PC-3 (cell line): Measurements from ENCODE around the gene DAO. TPM values are rescaled to one million over a fixed set of nuclear protein-coding genes. Genes with fewer than 3 reads are reported as not detected.

Experiments
- ATAC-seq: fragments of 200-7000 bp; cut with Tn5 transposase; 2 replicates; pipeline ENCODE4 v1.9.1; 2020; ENCODE audit warnings: mild to moderate bottlenecking, moderate library complexity
- BruUV-seq: library from RNA; stranded (reverse); fragments of 400-500 nt; replicated peaks from 2 replicates; lab custom pipeline; 2021; lab: Mats Ljungman, UMichigan
- CTCF ChIA-PET: fragments of 300-600 bp; sonication (Branson Sonifier 250); formaldehyde crosslinking; loops from one replicate; lab custom pipeline; 2022; ENCODE audit warnings: antibody characterized with exemption; lab: Charles Lee
- POLR2A ChIA-PET: fragments of 300-600 bp; sonication (Branson Sonifier 250); formaldehyde crosslinking; loops from one replicate; lab custom pipeline; 2022; ENCODE audit warnings: antibody characterized with exemption; ENCODE audit not compliant: unreplicated experiment; lab: Charles Lee
- DNase-seq: peaks from one replicate; pipeline ENCODE4 v3.0.0-alpha.2; 2015
- H2AFZ ChIP-seq: fragments of 300-600 bp; sonication (generic); 2 replicates; pipeline ENCODE4 v1.6.0; 2016; ENCODE audit warnings: antibody characterized with exemption, low read length
- H3F3A ChIP-seq: fragments of 300-600 bp; sonication (generic); one replicate; pipeline ENCODE4 v1.6.0; 2017; ENCODE audit warnings: antibody characterized with exemption, low read length, control low read depth, mild to moderate bottlenecking; ENCODE audit not compliant: unreplicated experiment
- H3K27ac ChIP-seq: fragments of 300-600 bp; sonication (generic); 2 replicates; pipeline ENCODE4 v1.5.1; 2016; ENCODE audit warnings: mild to moderate bottlenecking, low read length
- H3K27me3 ChIP-seq: fragments of 300-600 bp; sonication (generic); 2 replicates; pipeline ENCODE4 v1.6.1; 2016; ENCODE audit warnings: low read length, mixed read lengths
- H3K36me3 ChIP-seq: fragments of 300-600 bp; sonication (generic); 2 replicates; pipeline ENCODE4 v1.6.1; 2016; ENCODE audit warnings: low read depth, mixed run types, low read length, mixed read lengths
- H3K4me1 ChIP-seq: fragments of 300-600 bp; sonication (generic); 2 replicates; pipeline ENCODE4 v1.5.1; 2016; ENCODE audit warnings: low read length; ENCODE audit not compliant: insufficient read depth
- H3K4me2 ChIP-seq: fragments of 300-600 bp; sonication (generic); 2 replicates; pipeline ENCODE4 v1.6.0; 2016; ENCODE audit warnings: low read length
- H3K4me3 ChIP-seq: fragments of 300-600 bp; sonication (generic); 2 replicates; pipeline ENCODE4 v1.5.1; 2016; ENCODE audit warnings: mild to moderate bottlenecking, low read length, mixed read lengths
- H3K79me2 ChIP-seq: fragments of 300-600 bp; sonication (generic); 2 replicates; pipeline ENCODE4 v1.6.1; 2017; ENCODE audit warnings: low read length, mixed read lengths
- H3K9ac ChIP-seq: fragments of 300-600 bp; sonication (generic); 2 replicates; pipeline ENCODE4 v1.6.0; 2016; ENCODE audit warnings: mild to moderate bottlenecking, low read length
- H3K9me2 ChIP-seq: fragments of 300-600 bp; sonication (generic); replicated peaks from 2 replicates; pipeline ENCODE4 v1.6.1; 2016; ENCODE audit warnings: mixed run types, low read length, mixed read lengths
- H3K9me3 ChIP-seq: fragments of 300-600 bp; sonication (generic); 2 replicates; pipeline ENCODE4 v1.6.1; 2016; ENCODE audit warnings: low read length, mixed read lengths
- H4K20me1 ChIP-seq: fragments of 300-600 bp; sonication (generic); 2 replicates; pipeline ENCODE4 v1.6.1; 2016; ENCODE audit warnings: low read length, mixed read lengths
- CTCF ChIP-seq: fragments of 300-600 bp; sonication (generic); conservative IDR thresholded peaks from 2 replicates; pipeline ENCODE4 v1.5.1; 2017; ENCODE audit warnings: antibody characterized with exemption, low read depth, mild to moderate bottlenecking, low read length
- EZH2 ChIP-seq: fragments of 300-600 bp; sonication (generic); IDR thresholded peaks from one replicate; pipeline ENCODE4 v1.6.1; 2017; ENCODE audit warnings: antibody characterized with exemption, mild to moderate bottlenecking, low read length; ENCODE audit not compliant: unreplicated experiment
- EZH2phosphoT487 ChIP-seq: fragments of 300-600 bp; sonication (generic); IDR thresholded peaks from 2 replicates; pipeline ENCODE4 v1.6.1; 2018; ENCODE audit warnings: mild to moderate bottlenecking, antibody characterized with exemption, low read length, borderline replicate concordance
- intact Hi-C: fragments of 100-400 bp; cut with micrococcal nuclease; formaldehyde crosslinking; loops from 2 replicates; pipeline ENCODE4 v1.9.0; 2023
- total RNA-seq: library from RNA; depleted of rRNA; stranded (reverse); fragments of >200 nt; gene quantifications from 2 replicates; pipeline ENCODE4 v1.2.3, GENCODE V29; 2014

DAO gene
- total RNA-seq, 1 experiment from 2014 or later, result not detected

- peaks cover 16% of the 10 kb centered on the region; the same call in 1 of the 2 replicates for H3K27me3 ChIP-seq
- no peaks in the 10 kb centered on the region for H3K79me2 ChIP-seq
- no peak for DNase-seq
- H3K36me3 ChIP-seq, result no peaks in the 10 kb centered on the region
- CTCF ChIA-PET, result no interaction called here
- no peak overlapping the region for H3K9ac ChIP-seq
- no peak for ATAC-seq
- no peaks in the 10 kb centered on the region for H3F3A ChIP-seq
- intact Hi-C loops, result no loop called here
- H3K4me3 ChIP-seq, result no peak overlapping the region
- POLR2A ChIA-PET, result no interaction called here
- H2AFZ ChIP-seq, result no peak overlapping the region
- no peaks in the 10 kb centered on the region for H4K20me1 ChIP-seq
- no peaks in the 10 kb centered on the region for H3K4me1 ChIP-seq
- no peak for TF ChIP-seq CTCF
- no peak for TF ChIP-seq EZH2phosphoT487
- no peak for TF ChIP-seq EZH2
- BruUV-seq, result no TSS peak
- no peaks in the 10 kb centered on the region for H3K9me3 ChIP-seq
- no peak overlapping the region for H3K27ac ChIP-seq
- H3K9me2 ChIP-seq, result no peaks in the 10 kb centered on the region
- no peak overlapping the region for H3K4me2 ChIP-seq
Observed at GRCh38 chr12:108905725-108906124, 25.8 kb downstream of the DAO start.

GRCh38 chr12:108906971-108907370 lies 27.1 kb downstream of the DAO start:
- CTCF ChIA-PET, result no interaction called here
- no peaks in the 10 kb centered on the region for H4K20me1 ChIP-seq
- intact Hi-C loops, result no loop called here
- no peaks in the 10 kb centered on the region for H3K36me3 ChIP-seq
- peaks cover 3% of the 10 kb centered on the region; the same call in 1 of the 2 replicates for H3K27me3 ChIP-seq
- BruUV-seq, result no TSS peak
- TF ChIP-seq EZH2phosphoT487, result no peak
- no peak for TF ChIP-seq EZH2
- no peak for TF ChIP-seq CTCF
- POLR2A ChIA-PET, result no interaction called here
- no peak for ATAC-seq
- H3F3A ChIP-seq, result no peaks in the 10 kb centered on the region
- no peaks in the 10 kb centered on the region for H3K79me2 ChIP-seq
- H3K9me3 ChIP-seq, result no peaks in the 10 kb centered on the region
- H2AFZ ChIP-seq, result no peak overlapping the region
- no peaks in the 10 kb centered on the region for H3K9me2 ChIP-seq
- H3K9ac ChIP-seq, result no peak overlapping the region
- H3K4me3 ChIP-seq, result no peak overlapping the region
- no peak overlapping the region for H3K4me2 ChIP-seq
- H3K27ac ChIP-seq, result no peak overlapping the region
- DNase-seq, result no peak
- peaks cover 6% of the 10 kb centered on the region for H3K4me1 ChIP-seq

GRCh38 chr12:108907839-108908351 lies 28.0 kb downstream of the DAO start:
- no TSS peak for BruUV-seq
- H3K27me3 ChIP-seq, result no peaks in the 10 kb centered on the region
- POLR2A ChIA-PET, result interaction anchor here (0.6 kb wide), 1 partner anchor 51 kb away, joined by 3 read pairs; the partner anchor contains the start of gene SSH1
- H3K9me3 ChIP-seq, result no peaks in the 10 kb centered on the region
- no peaks in the 10 kb centered on the region for H4K20me1 ChIP-seq
- no peak overlapping the region for H3K27ac ChIP-seq
- H3K79me2 ChIP-seq, result no peaks in the 10 kb centered on the region
- H3K36me3 ChIP-seq, result no peaks in the 10 kb centered on the region
- DNase-seq, result peak; percentile 55
- H3F3A ChIP-seq, result no peaks in the 10 kb centered on the region
- intact Hi-C loops, result no loop called here
- H3K4me3 ChIP-seq, result no peak overlapping the region
- H3K4me2 ChIP-seq, result no peak overlapping the region
- TF ChIP-seq EZH2, result no peak
- TF ChIP-seq CTCF, result no peak
- no peak for TF ChIP-seq EZH2phosphoT487
- H3K9ac ChIP-seq, result no peak overlapping the region
- H3K4me1 ChIP-seq, result peaks cover 10% of the 10 kb centered on the region
- no peak overlapping the region for H2AFZ ChIP-seq
- H3K9me2 ChIP-seq, result no peaks in the 10 kb centered on the region
- CTCF ChIA-PET, result no interaction called here
- peak; percentile 57 for ATAC-seq
